ENCODE results near the gene ACAD10. TPM values are rescaled to one million over a fixed set of nuclear protein-coding genes. Genes with fewer than 3 reads are reported as not detected.

ACAD10 gene
- total RNA-seq, 1 experiment from 2014 or later = 32.9 TPM

DNA sequence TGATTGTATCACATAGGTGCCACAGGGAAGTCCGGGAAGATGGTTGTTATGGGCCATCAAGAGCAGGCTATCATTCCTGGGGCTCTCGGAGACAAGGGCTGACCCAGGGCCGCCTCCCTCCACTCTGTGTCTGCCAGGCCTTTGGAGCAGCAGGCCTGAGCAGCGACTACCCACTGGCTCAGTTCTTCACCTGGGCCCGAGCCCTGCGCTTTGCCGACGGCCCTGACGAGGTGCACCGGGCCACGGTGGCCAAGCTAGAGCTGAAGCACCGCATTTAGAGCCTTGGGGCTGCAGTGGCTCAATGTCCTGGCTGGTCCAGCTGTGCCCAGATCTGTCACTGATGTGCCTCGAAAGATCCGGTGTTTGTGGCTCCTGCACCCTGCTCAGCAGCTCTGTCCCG is 70.3 kb downstream of the ACAD10 start:
- TF ChIP-seq, protein P1, sequence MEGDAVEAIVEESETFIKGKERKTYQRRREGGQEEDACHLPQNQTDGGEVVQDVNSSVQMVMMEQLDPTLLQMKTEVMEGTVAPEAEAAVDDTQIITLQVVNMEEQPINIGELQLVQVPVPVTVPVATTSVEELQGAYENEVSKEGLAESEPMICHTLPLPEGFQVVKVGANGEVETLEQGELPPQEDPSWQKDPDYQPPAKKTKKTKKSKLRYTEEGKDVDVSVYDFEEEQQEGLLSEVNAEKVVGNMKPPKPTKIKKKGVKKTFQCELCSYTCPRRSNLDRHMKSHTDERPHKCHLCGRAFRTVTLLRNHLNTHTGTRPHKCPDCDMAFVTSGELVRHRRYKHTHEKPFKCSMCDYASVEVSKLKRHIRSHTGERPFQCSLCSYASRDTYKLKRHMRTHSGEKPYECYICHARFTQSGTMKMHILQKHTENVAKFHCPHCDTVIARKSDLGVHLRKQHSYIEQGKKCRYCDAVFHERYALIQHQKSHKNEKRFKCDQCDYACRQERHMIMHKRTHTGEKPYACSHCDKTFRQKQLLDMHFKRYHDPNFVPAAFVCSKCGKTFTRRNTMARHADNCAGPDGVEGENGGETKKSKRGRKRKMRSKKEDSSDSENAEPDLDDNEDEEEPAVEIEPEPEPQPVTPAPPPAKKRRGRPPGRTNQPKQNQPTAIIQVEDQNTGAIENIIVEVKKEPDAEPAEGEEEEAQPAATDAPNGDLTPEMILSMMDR (conservative IDR thresholded peaks at IDR 0.05; ENCODE audit: low read depth, low read length) = no peak
- no peak for TF ChIP-seq EZH2 (IDR thresholded peaks at IDR 0.05; ENCODE audit: borderline replicate concordance, low read depth, low read length, poor library complexity, severe bottlenecking)
- Histone ChIP-seq H3K27ac (ENCODE audit: low read depth, low read length, poor library complexity, severe bottlenecking) (no peak overlapping the region), H3K36me3 (ENCODE audit: insufficient read depth, low read length, poor library complexity, severe bottlenecking) (peaks cover under 1% of the 10 kb centered on the region), H3K9me3 (ENCODE audit: low read depth, low read length, poor library complexity, severe bottlenecking) (no peaks in the 10 kb centered on the region), H3K27me3 (replicated peaks; ENCODE audit: insufficient read depth, low read depth, low read length, poor library complexity) (no peaks in the 10 kb centered on the region), H3K4me3 (ENCODE audit: low read depth, low read length, poor library complexity, severe bottlenecking) (no peak overlapping the region), H3K4me1 (ENCODE audit: insufficient read depth, low read length, poor library complexity, severe bottlenecking) (no peaks in the 10 kb centered on the region)
- ChIA-PET POLR2A (ENCODE audit: low non-redundant PET) (no interaction called here), CTCF (no interaction called here)
- intact Hi-C loops (cut with micrococcal nuclease; ENCODE audit: unreplicated experiment) = no loop called here
- BruUV-seq (replicated peaks) = no TSS peak
- DNase-seq (ENCODE audit: low spot score) = no peak

DNA sequence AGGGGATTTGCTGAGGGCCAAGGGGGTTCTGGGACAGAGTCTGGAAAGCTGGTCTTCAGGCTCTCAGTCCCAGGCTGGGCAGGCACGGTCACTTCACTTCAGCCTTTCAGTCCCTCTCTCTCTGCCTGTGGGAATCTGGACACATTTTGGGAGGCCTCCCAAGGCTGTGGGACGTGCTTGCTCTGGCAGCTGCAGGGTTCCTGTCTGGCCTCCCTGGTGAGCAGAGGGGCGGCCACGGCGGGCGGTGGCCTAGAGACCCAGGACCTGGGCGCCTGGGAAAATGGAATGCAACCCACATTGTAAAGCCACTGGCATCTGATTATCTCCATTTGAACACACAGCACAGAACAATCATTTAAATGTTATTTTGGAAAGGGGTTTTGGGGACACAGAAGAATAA is 70.8 kb downstream of the ACAD10 start:
- no peaks in the 10 kb centered on the region for H3K4me1 ChIP-seq (ENCODE audit: insufficient read depth, low read length, poor library complexity, severe bottlenecking)
- no peaks in the 10 kb centered on the region for H3K36me3 ChIP-seq (ENCODE audit: insufficient read depth, low read length, poor library complexity, severe bottlenecking)
- H3K27ac ChIP-seq (ENCODE audit: low read depth, low read length, poor library complexity, severe bottlenecking) = no peak overlapping the region
- intact Hi-C loops (cut with micrococcal nuclease; ENCODE audit: unreplicated experiment) = no loop called here
- no peaks in the 10 kb centered on the region for H3K9me3 ChIP-seq (ENCODE audit: low read depth, low read length, poor library complexity, severe bottlenecking)
- no peaks in the 10 kb centered on the region for H3K27me3 ChIP-seq (replicated peaks; ENCODE audit: insufficient read depth, low read depth, low read length, poor library complexity)
- no TSS peak for BruUV-seq (replicated peaks)
- no peak overlapping the region for H3K4me3 ChIP-seq (ENCODE audit: low read depth, low read length, poor library complexity, severe bottlenecking)
- POLR2A ChIA-PET (ENCODE audit: low non-redundant PET) = no interaction called here
- no peak for TF ChIP-seq EZH2 (IDR thresholded peaks at IDR 0.05; ENCODE audit: borderline replicate concordance, low read depth, low read length, poor library complexity, severe bottlenecking)
- TF ChIP-seq, protein P1 (conservative IDR thresholded peaks at IDR 0.05; ENCODE audit: low read depth, low read length) = no peak
- CTCF ChIA-PET = no interaction called here
- DNase-seq (ENCODE audit: low spot score) = no peak

DNA sequence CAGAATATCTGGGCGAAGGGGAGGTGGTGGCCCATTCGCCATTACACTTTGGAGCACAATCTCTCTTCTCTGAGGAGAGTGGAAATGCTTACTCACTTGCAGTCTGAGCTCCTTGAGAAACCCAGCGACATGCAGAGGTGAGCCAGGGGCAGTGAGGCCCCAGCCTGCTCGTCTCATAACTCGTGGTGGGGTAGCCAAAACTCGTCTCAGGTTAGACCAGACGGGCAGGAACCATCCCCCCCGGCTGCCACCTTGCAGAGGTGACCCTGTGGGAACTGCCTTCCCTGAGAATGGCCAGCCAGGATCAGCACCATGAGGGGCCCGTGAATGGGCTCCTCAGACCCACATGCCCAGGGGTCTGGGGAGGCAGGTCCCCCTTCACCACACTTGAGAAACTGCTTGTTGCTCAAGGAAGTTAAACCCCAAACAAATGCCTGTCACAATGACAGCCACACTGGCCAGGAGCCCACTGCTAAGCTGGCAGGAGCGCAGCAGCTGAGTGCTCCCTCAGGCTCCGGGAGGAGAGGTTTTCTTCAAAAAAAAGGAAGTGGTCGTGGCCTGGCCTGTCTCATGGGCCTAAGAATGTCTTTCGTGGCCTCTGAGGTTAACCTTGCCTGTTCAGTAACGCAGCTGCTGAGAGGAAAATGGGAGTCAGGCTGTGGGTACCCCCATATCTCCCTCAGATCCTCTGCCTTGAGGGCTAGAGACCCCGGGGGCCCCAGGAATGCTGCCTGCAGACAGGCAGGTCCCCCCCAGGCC is 71.7 kb downstream of the ACAD10 start:
- Histone ChIP-seq H3K36me3 (ENCODE audit: insufficient read depth, low read length, poor library complexity, severe bottlenecking) (no peaks in the 10 kb centered on the region), H3K9me3 (ENCODE audit: low read depth, low read length, poor library complexity, severe bottlenecking) (no peaks in the 10 kb centered on the region), H3K27me3 (replicated peaks; ENCODE audit: insufficient read depth, low read depth, low read length, poor library complexity) (no peaks in the 10 kb centered on the region), H3K4me3 (ENCODE audit: low read depth, low read length, poor library complexity, severe bottlenecking) (no peak overlapping the region), H3K4me1 (ENCODE audit: insufficient read depth, low read length, poor library complexity, severe bottlenecking) (no peaks in the 10 kb centered on the region), H3K27ac (ENCODE audit: low read depth, low read length, poor library complexity, severe bottlenecking) (peak overlapping the region; percentile 2)
- POLR2A ChIA-PET (ENCODE audit: low non-redundant PET) = no interaction called here
- intact Hi-C loops (cut with micrococcal nuclease; ENCODE audit: unreplicated experiment) = no loop called here
- CTCF ChIA-PET = no interaction called here
- DNase-seq (ENCODE audit: low spot score) = no peak
- BruUV-seq (replicated peaks) = no TSS peak
- TF ChIP-seq, protein P1 (conservative IDR thresholded peaks at IDR 0.05; ENCODE audit: low read depth, low read length) = no peak
- no peak for TF ChIP-seq EZH2 (IDR thresholded peaks at IDR 0.05; ENCODE audit: borderline replicate concordance, low read depth, low read length, poor library complexity, severe bottlenecking)

Data from A673 (cell line).